Measurements from ENCODE around the gene SPACA5. TPM values are rescaled to one million over a fixed set of nuclear protein-coding genes. Genes with fewer than 3 reads are reported as not detected.
A peak's percentile ranks its signal among the peaks of the same experiment; 100 is the strongest.
"Not testable (repeated sequence)": the region's sequence is repeated elsewhere in the genome, so short reads cannot be mapped to it uniquely, and the experiment has no call there.

The SPACA5 gene
- total and polyA plus RNA-seq, 9 of the 15 experiments (the other 6 are each of a cell fraction or from before 2014, with no cell fraction given) = not detected

DNA sequence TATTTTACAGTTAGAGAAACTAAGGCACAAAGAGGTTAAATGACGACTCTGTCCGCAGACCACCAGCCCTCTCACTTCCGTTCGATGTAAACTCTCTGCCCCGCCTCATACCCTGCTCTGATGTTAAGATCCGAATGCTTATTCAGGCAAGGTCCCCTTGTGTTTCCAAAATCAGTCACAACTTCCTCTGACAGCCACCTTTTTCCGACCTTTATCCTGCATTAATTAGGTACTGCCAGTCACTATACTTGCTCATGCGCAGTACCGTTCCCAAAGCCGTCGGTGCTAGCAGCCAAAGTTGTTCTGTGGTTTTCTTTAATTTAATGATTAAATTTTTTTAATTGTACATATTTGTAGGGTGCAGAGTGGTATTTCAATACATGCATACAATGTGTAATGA, 13.7 kb downstream of the SPACA5 start:
- H3K27me3 ChIP-seq (ENCODE audit: control insufficient read depth in 2 of 2, insufficient read depth in 2 of 2, low read length in 2 of 2); H3K9me1 ChIP-seq (ENCODE audit: control insufficient read depth, insufficient read depth, low read length); POLR2A ChIA-PET; H3K79me2 ChIP-seq (ENCODE audit: control insufficient read depth, insufficient read depth, low read length); H3K4me3 ChIP-seq; DNase-seq (ENCODE audit: extremely low read depth in 1 of 4, low spot score in 3 of 4); H3K9me3 ChIP-seq (replicated peaks; ENCODE audit: control insufficient read depth, insufficient read depth, low read depth, low read length); H3K4me2 ChIP-seq (ENCODE audit: insufficient read depth, low read length); H3K4me1 ChIP-seq (replicated peaks in 1 of 2; ENCODE audit: control insufficient read depth in 2 of 2, insufficient read depth in 2 of 2, low read length in 2 of 2); FAIRE-seq; intact Hi-C loops (cut with micrococcal nuclease); BruUV-seq (replicated peaks); H4K20me1 ChIP-seq (replicated peaks; ENCODE audit: control insufficient read depth, insufficient read depth, low read length); CTCF ChIA-PET (ENCODE audit: low intra/inter-chr PET ratio); H3K9ac ChIP-seq (ENCODE audit: insufficient read depth in 1 of 2, low read depth in 2 of 2, low read length in 2 of 2); ATAC-seq; H3K36me3 ChIP-seq (ENCODE audit: control insufficient read depth, insufficient read depth, low read length); H3K27ac ChIP-seq (ENCODE audit: extremely low read depth, low read depth, low read length): not testable (repeated sequence)
- WGBS (ENCODE audit: insufficient coverage, low coverage, missing lambda C conversion rate) = 40% methylated on average over 5 of the region's 11 CpGs
- in situ Hi-C loops (cut with MboI) = loop anchor here (10.0 kb wide), 1 partner anchor 196 kb away; no protein-coding TSS in a partner anchor
- H2AFZ ChIP-seq (ENCODE audit: low read depth, low read length) = peak overlapping the region; percentile 95; the same call in 1 of the 2 replicates
- peak; percentile 57 to 58; a peak in 3 of 4 replicates for TF ChIP-seq NRF1 (conservative IDR thresholded peaks at IDR 0.05 in 1 of 2, IDR thresholded peaks at IDR 0.05 in 1 of 2)

DNA sequence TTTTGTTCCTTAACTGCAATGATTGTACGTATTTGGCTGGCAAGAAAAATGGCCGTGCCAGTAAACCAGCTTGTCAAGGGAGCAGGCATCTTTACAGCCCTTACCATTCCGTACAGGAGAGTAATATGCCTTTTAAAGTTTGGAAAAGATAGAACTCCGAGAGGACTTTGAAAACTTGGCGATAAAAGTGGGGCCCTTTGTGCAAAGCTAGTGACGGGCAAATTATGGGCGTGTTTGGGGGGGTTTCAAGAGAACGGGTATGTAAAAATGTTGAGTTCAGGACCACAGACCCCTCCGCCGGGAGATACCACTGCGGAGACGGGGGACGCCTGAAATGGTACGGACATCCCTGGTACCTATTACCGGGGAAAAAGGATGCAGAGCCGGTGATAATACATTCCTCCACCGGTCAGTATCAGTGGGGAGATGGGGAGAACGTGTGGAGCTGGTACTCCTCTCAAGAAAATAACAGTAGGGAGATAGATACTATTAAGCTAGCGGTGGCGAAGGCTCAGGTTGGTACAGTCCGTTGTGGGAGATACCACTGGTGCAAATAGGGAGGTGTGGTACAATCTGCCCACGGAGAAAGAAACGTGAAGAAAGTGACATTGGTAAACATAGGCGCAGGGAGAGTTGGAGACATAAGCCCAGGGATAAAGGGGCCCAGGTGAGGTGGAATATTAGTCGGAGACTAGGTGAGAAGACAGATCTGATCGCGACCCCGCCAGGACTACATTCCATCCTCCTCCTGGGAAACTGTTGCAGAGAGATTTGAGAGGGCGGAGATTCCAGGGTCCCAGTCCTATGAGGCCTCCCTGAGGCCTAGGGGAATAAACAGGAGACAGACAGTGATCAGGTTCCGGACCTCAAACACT, 14.5 kb downstream of the SPACA5 start:
- Histone ChIP-seq H2AFZ (ENCODE audit: low read depth, low read length) (peak overlapping the region; percentile 95), H3K4me3 (peak overlapping the region; percentile 46), H3K79me2 (ENCODE audit: control insufficient read depth, insufficient read depth, low read length) (no peaks in the 10 kb centered on the region), H3K27me3 (ENCODE audit: control insufficient read depth in 2 of 2, insufficient read depth in 2 of 2, low read length in 2 of 2) (no peaks in the 10 kb centered on the region), H3K9me3 (replicated peaks; ENCODE audit: control insufficient read depth, insufficient read depth, low read depth, low read length) (no peaks in the 10 kb centered on the region), H3K9me1 (ENCODE audit: control insufficient read depth, insufficient read depth, low read length) (no peaks in the 10 kb centered on the region), H3K9ac (ENCODE audit: insufficient read depth in 1 of 2, low read depth in 2 of 2, low read length in 2 of 2) (peak overlapping the region; percentile 60 to 65; a peak in 3 of 4 replicates), H3K4me1 (replicated peaks in 1 of 2; ENCODE audit: control insufficient read depth in 2 of 2, insufficient read depth in 2 of 2, low read length in 2 of 2) (no peaks in the 10 kb centered on the region), H3K4me2 (ENCODE audit: insufficient read depth, low read length) (peak overlapping the region; percentile 78), H4K20me1 (replicated peaks; ENCODE audit: control insufficient read depth, insufficient read depth, low read length) (no peaks in the 10 kb centered on the region), H3K27ac (ENCODE audit: extremely low read depth, low read depth, low read length) (peak overlapping the region; percentile 76; the same call in 2 of the 3 replicates), H3K36me3 (ENCODE audit: control insufficient read depth, insufficient read depth, low read length) (no peaks in the 10 kb centered on the region)
- DNase-seq (ENCODE audit: extremely low read depth in 1 of 4, low spot score in 3 of 4) (peak; percentile 25 to 52 (median 34)), FAIRE-seq (no peak), ATAC-seq (peak; percentile 78)
- CTCF ChIA-PET (ENCODE audit: low intra/inter-chr PET ratio) = no interaction called here
- intact Hi-C loops (cut with micrococcal nuclease) (no loop called here), in situ Hi-C loops (cut with MboI) (loop anchor here (10.0 kb wide), 1 partner anchor 196 kb away; no protein-coding TSS in a partner anchor)
- no TSS peak for BruUV-seq (replicated peaks)
- 29% methylated on average over 23 of the region's 30 CpGs for WGBS (ENCODE audit: insufficient coverage, low coverage, missing lambda C conversion rate)
- POLR2A ChIA-PET = interaction anchor here (0.6 kb wide), 1 partner anchor 1716 kb away, joined by 3 read pairs; no protein-coding TSS in a partner anchor
- TF ChIP-seq NFE2 (IDR thresholded peaks at IDR 0.05; ENCODE audit: low read depth) (no peak), MBD2 (IDR thresholded peaks at IDR 0.05; ENCODE audit: borderline replicate concordance, low read depth) (peak; percentile 71), SP1 (CRISPR knock-in tag; IDR thresholded peaks at IDR 0.05) (no peak), SRSF9 (IDR thresholded peaks at IDR 0.05; ENCODE audit: borderline replicate concordance, low read depth, low read length) (no peak), ARID1B (IDR thresholded peaks at IDR 0.05) (no peak), ZNF75A (CRISPR knock-in tag; IDR thresholded peaks at IDR 0.05) (no peak), NONO (IDR thresholded peaks at IDR 0.05; ENCODE audit: low read depth in 2 of 2, low read length in 1 of 2) (peak in 1 of 2 experiments; percentile 97; a peak in 2 of 4 replicates), MCM7 (IDR thresholded peaks at IDR 0.05) (no peak), MCM3 (IDR thresholded peaks at IDR 0.05) (no peak), KAT2B (IDR thresholded peaks at IDR 0.05; ENCODE audit: low read depth, low read length) (no peak), YY1 (IDR thresholded peaks at IDR 0.05; ENCODE audit: borderline replicate concordance in 1 of 3, control insufficient read depth in 1 of 3, extremely low read depth in 1 of 3, insufficient read depth in 3 of 3, insufficient read length in 1 of 3, insufficient replicate concordance in 2 of 3, low read depth in 1 of 3, low read length in 2 of 3) (peak; percentile 58 to 95 (median 88))
- TF ChIP-seq, protein P1, sequence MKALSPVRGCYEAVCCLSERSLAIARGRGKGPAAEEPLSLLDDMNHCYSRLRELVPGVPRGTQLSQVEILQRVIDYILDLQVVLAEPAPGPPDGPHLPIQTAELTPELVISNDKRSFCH (CRISPR knock-in tag; IDR thresholded peaks at IDR 0.05) = no peak
- TF ChIP-seq, protein P1 (tag; IDR thresholded peaks at IDR 0.05) = no peak

All from K562 (cell line).